ENCODE data around the gene VTI1B.

- no peak for TF ChIP-seq POLR2A (IDR thresholded peaks at IDR 0.05; ENCODE audit: low read depth, low read length)
- TF ChIP-seq, protein P1, sequence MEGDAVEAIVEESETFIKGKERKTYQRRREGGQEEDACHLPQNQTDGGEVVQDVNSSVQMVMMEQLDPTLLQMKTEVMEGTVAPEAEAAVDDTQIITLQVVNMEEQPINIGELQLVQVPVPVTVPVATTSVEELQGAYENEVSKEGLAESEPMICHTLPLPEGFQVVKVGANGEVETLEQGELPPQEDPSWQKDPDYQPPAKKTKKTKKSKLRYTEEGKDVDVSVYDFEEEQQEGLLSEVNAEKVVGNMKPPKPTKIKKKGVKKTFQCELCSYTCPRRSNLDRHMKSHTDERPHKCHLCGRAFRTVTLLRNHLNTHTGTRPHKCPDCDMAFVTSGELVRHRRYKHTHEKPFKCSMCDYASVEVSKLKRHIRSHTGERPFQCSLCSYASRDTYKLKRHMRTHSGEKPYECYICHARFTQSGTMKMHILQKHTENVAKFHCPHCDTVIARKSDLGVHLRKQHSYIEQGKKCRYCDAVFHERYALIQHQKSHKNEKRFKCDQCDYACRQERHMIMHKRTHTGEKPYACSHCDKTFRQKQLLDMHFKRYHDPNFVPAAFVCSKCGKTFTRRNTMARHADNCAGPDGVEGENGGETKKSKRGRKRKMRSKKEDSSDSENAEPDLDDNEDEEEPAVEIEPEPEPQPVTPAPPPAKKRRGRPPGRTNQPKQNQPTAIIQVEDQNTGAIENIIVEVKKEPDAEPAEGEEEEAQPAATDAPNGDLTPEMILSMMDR (conservative IDR thresholded peaks at IDR 0.05; ENCODE audit: low read depth, low read length) = no peak
- TF ChIP-seq MAFK (IDR thresholded peaks at IDR 0.05; ENCODE audit: low read depth, low read length) = no peak
- TF ChIP-seq CEBPB (IDR thresholded peaks at IDR 0.05; ENCODE audit: low read depth, low read length) = no peak
- no peak for TF ChIP-seq MXI1 (IDR thresholded peaks at IDR 0.05; ENCODE audit: borderline replicate concordance, low read depth, low read length)
- no peak for TF ChIP-seq RAD21 (IDR thresholded peaks at IDR 0.05; ENCODE audit: low read length)
- no peak for TF ChIP-seq BHLHE40 (IDR thresholded peaks at IDR 0.05; ENCODE audit: low read depth, low read length)
- no peak for TF ChIP-seq RCOR1 (IDR thresholded peaks at IDR 0.05; ENCODE audit: insufficient replicate concordance, low read length)
- TF ChIP-seq FOS (IDR thresholded peaks at IDR 0.05; ENCODE audit: low read depth, low read length) = no peak
- no peak for TF ChIP-seq MAZ (IDR thresholded peaks at IDR 0.05; ENCODE audit: borderline replicate concordance, low read depth, low read length)
- TF ChIP-seq NFE2L2 (IDR thresholded peaks at IDR 0.05; ENCODE audit: low read depth, low read length) = no peak
- TF ChIP-seq RFX5 (IDR thresholded peaks at IDR 0.05; ENCODE audit: low read depth, low read length) = no peak
These were observed 23.7 kb upstream of the VTI1B start for GRCh38 chr14:67698179-67698578.

All from IMR-90 (cell line).